OCI-LY3 (cell line): ENCODE results near the gene NEDD8.

Source experiments
- H2AFZ ChIP-seq: fragments of 200-600, 300-600 bp; shearing (Covaris generic); 2 replicates; pipeline ENCODE4 v1.6.0; 2014; ENCODE audit warnings: antibody characterized with exemption, low read depth, low read length
- H3K27ac ChIP-seq: fragments of 200-600, 300-600 bp; sonication (generic); 2 replicates; pipeline ENCODE4 v1.5.1; 2014; ENCODE audit warnings: mild to moderate bottlenecking, low read length, moderate library complexity, mixed read lengths
- H3K27me3 ChIP-seq: fragments of 200-600, 300-600 bp; sonication (generic); 2 replicates; pipeline ENCODE4 v1.6.1; 2014; ENCODE audit warnings: low read depth, low read length, mixed read lengths
- H3K36me3 ChIP-seq: fragments of 200-600, 300-600 bp; sonication (generic); replicated peaks from 2 replicates; pipeline ENCODE3; 2014; ENCODE audit warnings: low read depth, low read length, mixed read lengths
- H3K4me1 ChIP-seq: fragments of 300-600, 200-600 bp; sonication (generic); 2 replicates; pipeline ENCODE4 v1.6.1; 2014; ENCODE audit warnings: low read length, mixed read lengths
- H3K4me2 ChIP-seq: fragments of 200-600, 300-600 bp; sonication (generic); 2 replicates; pipeline ENCODE4 v1.6.1; 2014; ENCODE audit warnings: low read length, mixed read lengths
- H3K4me3 ChIP-seq: fragments of 300-600, 200-600 bp; sonication (generic); 2 replicates; pipeline ENCODE4 v1.5.1; 2014; ENCODE audit warnings: antibody characterized with exemption, mild to moderate bottlenecking, low read length, moderate library complexity
- H3K79me2 ChIP-seq: fragments of 300-600, 200-600 bp; shearing (Covaris generic); 2 replicates; pipeline ENCODE4 v1.6.1; 2014; ENCODE audit warnings: mild to moderate bottlenecking, low read length, mixed read lengths
- H3K9ac ChIP-seq: fragments of 300-600, 200-600 bp; shearing (Covaris generic); 2 replicates; pipeline ENCODE4 v1.6.0; 2014; ENCODE audit warnings: mild to moderate bottlenecking, low read length, moderate library complexity
- H3K9me3 ChIP-seq: fragments of 200-600, 300-600 bp; shearing (Covaris generic); 2 replicates; pipeline ENCODE4 v1.6.1; 2014; ENCODE audit warnings: low read length, mixed read lengths; ENCODE audit not compliant: insufficient read depth
- H4K20me1 ChIP-seq: fragments of 200-600, 300-600 bp; sonication (generic); 2 replicates; pipeline ENCODE4 v1.6.1; 2016; ENCODE audit warnings: low read length, mixed read lengths; ENCODE audit not compliant: insufficient read depth
- CTCF ChIP-seq: fragments of 200-600, 300-600 bp; sonication (generic); IDR thresholded peaks from 2 replicates; pipeline ENCODE4 v1.5.1; 2014; ENCODE audit warnings: antibody characterized with exemption, low read length, low read depth
- EZH2phosphoT487 ChIP-seq: fragments of 200-600 bp; shearing (Covaris generic); IDR thresholded peaks from 2 replicates; pipeline ENCODE4 v1.6.1; 2018; ENCODE audit warnings: antibody characterized with exemption, mixed run types, low read depth

NEDD8 gene

GRCh38 chr14:24232121-24232644 lies at the start of gene NEDD8:
TSS of gene NEDD8 (minus strand) at chr14:24232367. CDS start at chr14:24232267, 100 bp downstream.
- peak within 1 kb of the TSS; percentile 75 for H3K27ac ChIP-seq
- H3K9me3 ChIP-seq, result no peaks in the 10 kb centered on the region
- TF ChIP-seq CTCF, result no peak
- TF ChIP-seq EZH2phosphoT487, result no peak
- H3K4me1 ChIP-seq, result peaks cover 13% of the 10 kb centered on the region
- peaks cover 40% of the 10 kb centered on the region for H3K79me2 ChIP-seq
- no peaks in the 10 kb centered on the region for H3K27me3 ChIP-seq
- H3K4me3 ChIP-seq, result peak within 1 kb of the TSS; percentile 83
- peak within 1 kb of the TSS; percentile 75 for H3K9ac ChIP-seq
- peak within 1 kb of the TSS; percentile 93 for H2AFZ ChIP-seq
- H3K4me2 ChIP-seq, result peak within 1 kb of the TSS; percentile 88
- peaks cover 15% of the 10 kb centered on the region for H3K36me3 ChIP-seq
- H4K20me1 ChIP-seq, result no peaks in the 10 kb centered on the region

- no peak overlapping the region for H3K4me2 ChIP-seq
- H3K36me3 ChIP-seq, result no peaks in the 10 kb centered on the region
- no peak overlapping the region for H3K27ac ChIP-seq
- no peaks in the 10 kb centered on the region for H3K79me2 ChIP-seq
- peaks cover 30% of the 10 kb centered on the region for H3K4me1 ChIP-seq
- no peaks in the 10 kb centered on the region for H4K20me1 ChIP-seq
- no peak overlapping the region for H3K9ac ChIP-seq
- no peak overlapping the region for H2AFZ ChIP-seq
- H3K9me3 ChIP-seq, result no peaks in the 10 kb centered on the region
- TF ChIP-seq EZH2phosphoT487 (no peak), CTCF (no peak)
- no peak overlapping the region for H3K4me3 ChIP-seq
- no peaks in the 10 kb centered on the region for H3K27me3 ChIP-seq
These were observed 49.5 kb upstream of the NEDD8 start for GRCh38 chr14:24281636-24282035.

- Histone ChIP-seq H2AFZ (no peak overlapping the region), H3K4me2 (no peak overlapping the region), H3K9ac (no peak overlapping the region), H4K20me1 (no peaks in the 10 kb centered on the region), H3K27ac (no peak overlapping the region), H3K9me3 (no peaks in the 10 kb centered on the region), H3K4me3 (no peak overlapping the region), H3K27me3 (no peaks in the 10 kb centered on the region), H3K79me2 (no peaks in the 10 kb centered on the region), H3K36me3 (no peaks in the 10 kb centered on the region), H3K4me1 (peaks cover 30% of the 10 kb centered on the region)
- TF ChIP-seq EZH2phosphoT487, result no peak
- TF ChIP-seq CTCF, result no peak
These were observed 48.8 kb upstream of the NEDD8 start for GRCh38 chr14:24280797-24281460.

- H3K27me3 ChIP-seq, result no peaks in the 10 kb centered on the region
- no peak overlapping the region for H3K9ac ChIP-seq
- peaks cover 35% of the 10 kb centered on the region for H3K4me1 ChIP-seq
- TF ChIP-seq EZH2phosphoT487 (no peak), CTCF (peak; percentile 62)
- no peaks in the 10 kb centered on the region for H3K9me3 ChIP-seq
- H2AFZ ChIP-seq, result 0 out of 2 replicates have a peak overlapping the region, but pooled peaks have one; percentile 1
- peak overlapping the region; percentile 53 for H3K4me2 ChIP-seq
- H3K27ac ChIP-seq, result peak overlapping the region; percentile 17; the same call in 1 of the 2 replicates
- no peaks in the 10 kb centered on the region for H3K36me3 ChIP-seq
- no peak overlapping the region for H3K4me3 ChIP-seq
- no peaks in the 10 kb centered on the region for H3K79me2 ChIP-seq
- no peaks in the 10 kb centered on the region for H4K20me1 ChIP-seq
These were observed 47.4 kb upstream of the NEDD8 start for GRCh38 chr14:24279301-24280186.
